IMR-90 (cell line): ENCODE measurements around the gene KTI12. TPM values are rescaled to one million over a fixed set of nuclear protein-coding genes. Genes with fewer than 3 reads are reported as not detected.
"Not testable (repeated sequence)": the region's sequence is repeated elsewhere in the genome, so short reads cannot be mapped to it uniquely, and the experiment has no call there.

Experiments used
- ATAC-seq: fragments of 200-7000 bp; cut with Tn5 transposase; 2 replicates; pipeline ENCODE4 v1.9.1; 2020; ENCODE audit warnings: low read depth, mild to moderate bottlenecking, moderate library complexity
- BruUV-seq: library from RNA; stranded (reverse); fragments of 400-500 nt; replicated peaks from 2 replicates; lab custom pipeline; 2021; lab: Mats Ljungman, UMichigan
- CTCF ChIA-PET: fragments of 300-600 bp; formaldehyde crosslinking; extraction: SDS; loops from one replicate; lab custom pipeline; 2021; ENCODE audit warnings: antibody characterized with exemption; lab: Yijun Ruan, JAX
- POLR2A ChIA-PET: fragments of 300-600 bp; sonication (Branson Sonifier 250); formaldehyde crosslinking; loops from one replicate; lab custom pipeline; 2022; ENCODE audit warnings: antibody characterized with exemption; ENCODE audit not compliant: unreplicated experiment; lab: Charles Lee
- DNase-seq: peaks from one replicate; pipeline ENCODE4 v3.0.0; 2013
- H2AFZ ChIP-seq: replicated peaks from 2 replicates; pipeline ENCODE3; 2013; ENCODE audit warnings: low read length, mild to moderate bottlenecking; ENCODE audit not compliant: poor library complexity
- H2AK5ac ChIP-seq: 2 replicates; pipeline ENCODE4 v1.6.1; 2013; ENCODE audit warnings: low read depth, low read length, inconsistent platforms
- H2AK9ac ChIP-seq: replicated peaks from 2 replicates; pipeline ENCODE3; 2013; ENCODE audit warnings: mild to moderate bottlenecking, low read depth, low read length, moderate library complexity; ENCODE audit not compliant: poor library complexity
- H2BK120ac ChIP-seq: 2 replicates; pipeline ENCODE4 v1.6.1; 2013; ENCODE audit warnings: low read depth, low read length, inconsistent platforms
- H2BK15ac ChIP-seq: 3 replicates; pipeline ENCODE4 v1.6.1; 2013; ENCODE audit warnings: low read depth, low read length, inconsistent platforms
- H2BK20ac ChIP-seq: 2 replicates; pipeline ENCODE4 v1.6.1; 2013; ENCODE audit warnings: low read depth, mild to moderate bottlenecking, inconsistent platforms, low read length, moderate library complexity
- H2BK5ac ChIP-seq: 2 replicates; pipeline ENCODE4 v1.6.1; 2013; ENCODE audit warnings: mild to moderate bottlenecking, low read depth, low read length, inconsistent platforms; ENCODE audit not compliant: poor library complexity, severe bottlenecking
- H3K14ac ChIP-seq: replicated peaks from 2 replicates; pipeline ENCODE4 v1.6.1; 2013; ENCODE audit warnings: low read depth, low read length, inconsistent platforms
- H3K18ac ChIP-seq: 2 replicates; pipeline ENCODE4 v1.6.1; 2013; ENCODE audit warnings: low read depth, low read length, control low read depth
- H3K23ac ChIP-seq: 2 replicates; pipeline ENCODE4 v1.6.1; 2013; ENCODE audit warnings: low read depth, low read length, inconsistent platforms
- H3K27ac ChIP-seq: 2 replicates; pipeline ENCODE4 v1.5.1; 2013; ENCODE audit warnings: mild to moderate bottlenecking, control low read depth, low read length; ENCODE audit not compliant: insufficient read depth
- H3K27me3 ChIP-seq: 2 replicates; pipeline ENCODE4 v1.6.1; 2013; ENCODE audit warnings: low read length; ENCODE audit not compliant: control insufficient read depth, insufficient read depth
- H3K36me3 ChIP-seq: 2 replicates; pipeline ENCODE4 v1.6.1; 2013; ENCODE audit warnings: low read length, mixed read lengths; ENCODE audit not compliant: control insufficient read depth, insufficient read depth
- H3K4ac ChIP-seq: 2 replicates; pipeline ENCODE4 v1.6.1; 2013; ENCODE audit warnings: low read depth, low read length, inconsistent platforms
- H3K4me1 ChIP-seq: 2 replicates; pipeline ENCODE4 v1.6.1; 2013; ENCODE audit warnings: low read length, mixed read lengths; ENCODE audit not compliant: control insufficient read depth, insufficient read depth
- H3K4me2 ChIP-seq: 2 replicates; pipeline ENCODE4 v1.6.1; 2013; ENCODE audit warnings: low read depth, mild to moderate bottlenecking, control low read depth, low read length, moderate library complexity
- H3K4me3 ChIP-seq: 2 replicates; pipeline ENCODE4 v1.5.1; 2013; ENCODE audit warnings: low read depth, mild to moderate bottlenecking, control low read depth, low read length, moderate library complexity; ENCODE audit not compliant: insufficient read depth
- H3K56ac ChIP-seq: 2 replicates; pipeline ENCODE4 v1.6.1; 2013; ENCODE audit warnings: low read length, inconsistent platforms; ENCODE audit not compliant: insufficient read depth; ENCODE audit errors: extremely low read depth
- H3K79me1 ChIP-seq, 2 experiments: 2 replicates each; pipeline ENCODE4 v1.6.1; 2013; ENCODE audit warnings: low read length in 2 of 2, inconsistent platforms in 1 of 2, low read depth in 1 of 2
- H3K9ac ChIP-seq: 2 replicates; pipeline ENCODE4 v1.6.1; 2013; ENCODE audit warnings: low read depth, low read length, control low read depth
- H3K9me1 ChIP-seq: 2 replicates; pipeline ENCODE4 v1.6.1; 2013; ENCODE audit warnings: low read length, inconsistent platforms; ENCODE audit not compliant: insufficient read depth
- H3K9me3 ChIP-seq: 2 replicates; pipeline ENCODE4 v1.6.1; 2013; ENCODE audit warnings: low read length; ENCODE audit not compliant: control insufficient read depth, insufficient read depth
- H4K20me1 ChIP-seq: 2 replicates; pipeline ENCODE4 v1.6.1; 2013; ENCODE audit warnings: low read length, inconsistent platforms; ENCODE audit not compliant: insufficient read depth
- H4K5ac ChIP-seq: 2 replicates; pipeline ENCODE4 v1.6.1; 2013; ENCODE audit warnings: mild to moderate bottlenecking, low read depth, low read length, control low read depth
- H4K8ac ChIP-seq, 2 experiments: 2 replicates each; pipeline ENCODE4 v1.6.1; 2013; ENCODE audit warnings: low read depth in 2 of 2, low read length in 2 of 2, control low read depth in 1 of 2, inconsistent platforms in 1 of 2
- H4K91ac ChIP-seq: 2 replicates; pipeline ENCODE4 v1.6.1; 2013; ENCODE audit warnings: low read depth, low read length, inconsistent platforms; ENCODE audit not compliant: insufficient read depth
- ELK1 ChIP-seq: fragments of 150-350 bp; IDR thresholded peaks from 2 replicates; pipeline ENCODE4 v1.6.1; 2016; ENCODE audit warnings: low read depth, mild to moderate bottlenecking, low read length, moderate library complexity, borderline replicate concordance
- MAFK ChIP-seq: IDR thresholded peaks from 2 replicates; pipeline ENCODE4 v1.6.1; 2012; ENCODE audit warnings: low read depth, low read length, improper control_type of control experiment
- WGBS, 2 experiments: methylation state at CpG; one replicate each; pipeline versions ENCODE4 v1.1.5 to v1.1.7; 2013; ENCODE audit warnings: missing lambda C conversion rate in 2 of 2; ENCODE audit not compliant: insufficient read length in 1 of 2; ENCODE audit errors: extremely low coverage in 2 of 2; 5-methylcytosine and 5-hydroxymethylcytosine counted together
- dilution Hi-C: fragments of 300-500 bp; cut with HindIII; formaldehyde crosslinking; loops from one replicate; pipeline ENCODE4 v1.14.3; 2018; ENCODE audit warnings: low sequenced_read_pairs; ENCODE audit not compliant: unreplicated experiment
- in situ Hi-C: fragments of 300-500 bp; cut with MboI; formaldehyde crosslinking; loops from 3 replicates; pipeline ENCODE4 v1.14.3; 2019; ENCODE audit warnings: low sequenced_read_pairs, inconsistent platforms, mixed read lengths
- intact Hi-C: fragments of 100-400 bp; cut with micrococcal nuclease; formaldehyde crosslinking; loops from 2 replicates; pipeline ENCODE4 v1.10.0; 2022
- polyA plus RNA-seq, 3 experiments: library from polyadenylated mRNA; depleted of rRNA; stranded (reverse); fragments of >200 nt; gene quantifications; 2 replicates each; pipeline ENCODE4 v1.2.3, GENCODE V29; 2012; ENCODE audit warnings: low replicate concordance in 1 of 3
- total RNA-seq: library from RNA; depleted of rRNA; stranded (reverse); fragments of >200 nt; gene quantifications from 2 replicates; pipeline ENCODE4 v1.2.3, GENCODE V29; 2012

Gene KTI12
- total and polyA plus RNA-seq, 2 of the 4 experiments (the other 2 are of a cell fraction), result 15.2 to 16.3 TPM

GRCh38 chr1:52007215-52008002, 26.2 kb downstream of the KTI12 start:
- peaks cover 13% of the 10 kb centered on the region; the same call in 1 of the 2 replicates for H3K9me1 ChIP-seq
- DNase-seq, result no peak
- no peaks in the 10 kb centered on the region for H3K27me3 ChIP-seq
- peaks cover 12% of the 10 kb centered on the region for H3K4me1 ChIP-seq
- no peak overlapping the region for H3K4me3 ChIP-seq
- H4K91ac ChIP-seq, result peak overlapping the region; percentile 80
- H4K20me1 ChIP-seq, result no peaks in the 10 kb centered on the region
- H4K8ac ChIP-seq, result peak overlapping the region; percentile 15 to 63; a peak in 3 of 4 replicates
- peak overlapping the region; percentile 80 for H3K23ac ChIP-seq
- peak overlapping the region; percentile 61; the same call in 1 of the 2 replicates for H2AK5ac ChIP-seq
- in situ Hi-C loops (no loop called here), intact Hi-C loops (loop anchor here (10.0 kb wide), 1 partner anchor 373 kb away; no protein-coding TSS in a partner anchor), dilution Hi-C loops (no loop called here)
- H2BK20ac ChIP-seq, result peak overlapping the region; percentile 90
- H3K4ac ChIP-seq, result peak overlapping the region; percentile 72
- no CpG with 5 or more reads among the region's 5 CpGs for WGBS, 2 experiments
- no peak for TF ChIP-seq ELK1
- peak; percentile 46 for TF ChIP-seq MAFK
- H3K9ac ChIP-seq, result no peak overlapping the region
- ChIA-PET CTCF (no interaction called here), POLR2A (no interaction called here)
- H3K56ac ChIP-seq, result no peak overlapping the region
- H2BK5ac ChIP-seq, result peak overlapping the region; percentile 81
- H2BK15ac ChIP-seq, result peak overlapping the region; percentile 85; the same call in 2 of the 3 replicates
- no peaks in the 10 kb centered on the region for H3K36me3 ChIP-seq
- H2AFZ ChIP-seq, result peak overlapping the region; percentile 61
- H3K18ac ChIP-seq, result peak overlapping the region; percentile 49; the same call in 1 of the 2 replicates
- H3K4me2 ChIP-seq, result no peak overlapping the region
- H3K9me3 ChIP-seq, result no peaks in the 10 kb centered on the region
- no peak for ATAC-seq
- H3K27ac ChIP-seq, result no peak overlapping the region
- H3K14ac ChIP-seq, result peak overlapping the region; percentile 83
- H3K79me1 ChIP-seq, result peaks cover 0 to 6% of the 10 kb centered on the region in 2 experiments; a peak in 1 of 4 replicates
- no TSS peak for BruUV-seq
- H2BK120ac ChIP-seq, result peak overlapping the region; percentile 88
- H2AK9ac ChIP-seq, result no peak overlapping the region
- peak overlapping the region; percentile 8; the same call in 1 of the 2 replicates for H4K5ac ChIP-seq

- BruUV-seq, H4K20me1 ChIP-seq, dilution Hi-C loops, H3K9me3 ChIP-seq, H3K4me1 ChIP-seq, H3K27me3 ChIP-seq, in situ Hi-C loops, H3K79me1 ChIP-seq, H3K4me3 ChIP-seq, H3K36me3 ChIP-seq, DNase-seq, POLR2A ChIA-PET: not testable (repeated sequence)
- peak overlapping the region; percentile 98 for H4K91ac ChIP-seq
- peak overlapping the region; percentile 71 for H3K56ac ChIP-seq
- H3K27ac ChIP-seq, result peak overlapping the region; percentile 79
- no CpG with 5 or more reads among the region's 5 CpGs for WGBS, 2 experiments
- peak overlapping the region; percentile 68 for H3K23ac ChIP-seq
- CTCF ChIA-PET, result interaction anchor here (0.7 kb wide), 1 partner anchor 15 kb away, joined by 4 read pairs; no protein-coding TSS in a partner anchor
- H2AK9ac ChIP-seq, result peak overlapping the region; percentile 84
- H2AK5ac ChIP-seq, result peak overlapping the region; percentile 64
- H3K14ac ChIP-seq, result peak overlapping the region; percentile 75
- intact Hi-C loops, result loop anchor here (10.0 kb wide), 1 partner anchor 371 kb away; no protein-coding TSS in a partner anchor
- peak overlapping the region; percentile 85 for H2BK5ac ChIP-seq
- H3K9ac ChIP-seq, result 0 out of 2 replicates have a peak overlapping the region, but pooled peaks have one; percentile 16
- H2BK20ac ChIP-seq, result peak overlapping the region; percentile 88
- ATAC-seq, result peak; percentile 6; the same call in 1 of the 2 replicates
- H3K4ac ChIP-seq, result peak overlapping the region; percentile 96
- H4K5ac ChIP-seq, result peak overlapping the region; percentile 87
- peak overlapping the region; percentile 6 for H2AFZ ChIP-seq
- H2BK15ac ChIP-seq, result peak overlapping the region; percentile 86; the same call in 2 of the 3 replicates
- peak overlapping the region; percentile 45 to 77 for H4K8ac ChIP-seq
- peaks cover 13% of the 10 kb centered on the region; the same call in 1 of the 2 replicates for H3K9me1 ChIP-seq
- peak overlapping the region; percentile 30; the same call in 1 of the 2 replicates for H3K4me2 ChIP-seq
- H3K18ac ChIP-seq, result peak overlapping the region; percentile 86
- peak overlapping the region; percentile 96 for H2BK120ac ChIP-seq
These were observed 27.5 kb downstream of the KTI12 start for GRCh38 chr1:52006081-52006553.
